ENCODE results near the gene BRWD1.

The BRWD1 gene

DNA sequence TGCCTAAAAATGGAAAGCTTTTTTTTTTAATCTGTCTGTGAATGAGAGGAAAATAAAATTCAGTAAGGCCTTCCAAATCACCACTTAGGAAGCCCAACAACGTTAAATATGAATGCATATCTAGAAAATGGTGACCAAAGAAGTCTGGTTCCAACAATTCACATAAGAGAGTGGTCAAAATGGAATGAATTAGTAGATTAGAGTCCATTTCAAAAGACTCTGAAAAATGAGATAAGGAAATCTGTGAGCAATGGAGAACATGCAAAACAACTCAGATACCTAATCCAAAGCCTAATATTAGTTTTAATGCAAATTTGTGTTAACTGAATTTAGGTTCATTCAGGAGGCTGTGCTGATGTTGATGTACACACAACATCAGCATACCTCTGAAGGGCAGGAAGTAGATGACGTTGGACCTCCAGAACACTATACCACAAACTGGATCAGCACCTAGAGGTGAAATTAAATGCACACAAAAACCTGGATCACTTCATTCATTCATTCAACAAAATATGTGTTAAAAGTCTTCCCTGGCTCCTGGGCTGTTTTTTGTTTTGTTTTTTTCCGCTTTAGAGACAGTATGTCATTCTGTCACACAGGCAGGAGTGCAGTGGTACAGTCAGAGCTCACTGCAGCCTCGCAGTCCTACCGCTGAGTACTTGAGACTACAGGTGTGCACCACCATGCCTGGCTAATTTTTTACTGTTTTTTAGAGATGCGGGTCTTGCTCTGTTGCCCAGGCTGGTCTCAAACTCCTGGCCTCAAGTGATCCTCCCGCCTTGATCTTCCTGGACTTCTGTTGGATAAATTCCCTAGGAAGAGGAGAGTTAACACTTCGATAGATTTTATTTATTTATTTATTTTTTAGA lies 4.9 kb upstream of the BRWD1 start:
- TF ChIP-seq ZNF384 (IDR thresholded peaks at IDR 0.05) (no peak), FOXK2 (IDR thresholded peaks at IDR 0.05) (no peak), HDGF (IDR thresholded peaks at IDR 0.05; ENCODE audit: borderline replicate concordance) (no peak), BHLHE40 (IDR thresholded peaks at IDR 0.05; ENCODE audit: borderline replicate concordance) (no peak), CTBP1 (IDR thresholded peaks at IDR 0.05; ENCODE audit: borderline replicate concordance) (no peak), ARNT (IDR thresholded peaks at IDR 0.05) (no peak)
- CTCF ChIA-PET = no interaction called here
- no peak for DNase-seq (ENCODE audit: extremely low spot score)
- POLR2A ChIA-PET = interaction anchor here (1.2 to 1.7 kb wide), 3 partner anchors 30 to 62 kb away, joined by 4 to 6 read pairs (median 5); a partner anchor contains a TSS

DNA sequence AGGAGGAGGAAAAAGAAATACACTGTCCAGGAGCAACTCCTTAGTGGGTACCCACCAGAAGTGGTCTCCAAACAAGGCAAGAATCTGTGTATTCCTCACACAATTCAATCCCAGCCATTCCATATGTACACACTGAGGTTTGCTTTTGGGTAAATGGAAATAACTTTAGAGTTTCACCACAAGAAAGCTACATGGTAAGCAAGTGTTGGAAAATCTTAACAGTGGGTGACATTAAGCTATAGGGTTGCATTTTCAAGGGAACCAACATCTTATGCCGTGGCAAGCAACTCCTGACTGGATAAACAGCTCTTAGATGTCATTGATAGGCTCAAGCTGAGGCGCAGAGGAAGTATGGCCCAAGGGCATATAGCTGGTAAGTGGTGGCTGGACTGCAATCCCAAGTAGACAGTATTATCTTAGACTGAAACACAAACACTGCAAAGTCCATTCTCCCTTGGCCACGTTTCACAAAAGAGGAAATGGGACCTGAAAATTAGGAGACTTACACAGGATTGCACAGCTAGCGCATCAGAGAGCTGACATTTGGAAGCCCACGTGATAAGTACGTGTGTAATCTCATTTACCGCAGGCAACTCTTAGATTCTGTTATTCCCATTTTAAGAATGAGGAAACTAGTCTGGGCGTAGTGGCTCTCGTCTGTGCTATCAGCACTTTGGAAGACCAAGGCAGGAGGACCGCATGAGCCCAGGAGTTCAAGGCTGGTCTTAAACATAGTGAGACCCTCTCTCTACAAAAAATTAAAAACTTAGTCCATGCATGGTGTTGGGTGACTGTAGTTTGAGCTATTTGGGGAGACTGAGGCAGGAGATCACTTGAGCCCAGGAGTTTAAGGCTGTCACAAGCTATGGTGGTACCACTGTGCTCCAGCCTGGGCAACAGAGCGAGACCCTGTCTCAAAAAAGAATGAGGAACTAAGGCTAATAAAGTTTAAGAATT lies 4.0 kb upstream of the BRWD1 start:
- DNase-seq (ENCODE audit: extremely low spot score) = no peak
- TF ChIP-seq ARNT (IDR thresholded peaks at IDR 0.05) = no peak
- TF ChIP-seq FOXA1 (IDR thresholded peaks at IDR 0.05) = no peak
- TF ChIP-seq FOXM1 (IDR thresholded peaks at IDR 0.05; ENCODE audit: borderline replicate concordance) = no peak
- no peak for TF ChIP-seq BHLHE40 (IDR thresholded peaks at IDR 0.05; ENCODE audit: borderline replicate concordance)
- TF ChIP-seq NFRKB (IDR thresholded peaks at IDR 0.05) = no peak
- no peak for TF ChIP-seq CTBP1 (IDR thresholded peaks at IDR 0.05; ENCODE audit: borderline replicate concordance)
- no peak for TF ChIP-seq L3MBTL2 (conservative IDR thresholded peaks at IDR 0.05)
- TF ChIP-seq ELF4 (IDR thresholded peaks at IDR 0.05) = no peak
- TF ChIP-seq ZNF384 (IDR thresholded peaks at IDR 0.05) = no peak
- TF ChIP-seq HDGF (IDR thresholded peaks at IDR 0.05; ENCODE audit: borderline replicate concordance) = no peak
- TF ChIP-seq, protein P1, sequence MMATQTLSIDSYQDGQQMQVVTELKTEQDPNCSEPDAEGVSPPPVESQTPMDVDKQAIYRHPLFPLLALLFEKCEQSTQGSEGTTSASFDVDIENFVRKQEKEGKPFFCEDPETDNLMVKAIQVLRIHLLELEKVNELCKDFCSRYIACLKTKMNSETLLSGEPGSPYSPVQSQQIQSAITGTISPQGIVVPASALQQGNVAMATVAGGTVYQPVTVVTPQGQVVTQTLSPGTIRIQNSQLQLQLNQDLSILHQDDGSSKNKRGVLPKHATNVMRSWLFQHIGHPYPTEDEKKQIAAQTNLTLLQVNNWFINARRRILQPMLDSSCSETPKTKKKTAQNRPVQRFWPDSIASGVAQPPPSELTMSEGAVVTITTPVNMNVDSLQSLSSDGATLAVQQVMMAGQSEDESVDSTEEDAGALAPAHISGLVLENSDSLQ (IDR thresholded peaks at IDR 0.05) = no peak
- no peak for TF ChIP-seq SUZ12 (IDR thresholded peaks at IDR 0.05)
- TF ChIP-seq LEF1 (IDR thresholded peaks at IDR 0.05; ENCODE audit: borderline replicate concordance) = no peak
- ChIA-PET CTCF (no interaction called here), POLR2A (interaction anchor here (1.2 to 1.7 kb wide), 3 partner anchors 30 to 63 kb away, joined by 4 to 6 read pairs (median 5); a partner anchor contains a TSS)

DNA sequence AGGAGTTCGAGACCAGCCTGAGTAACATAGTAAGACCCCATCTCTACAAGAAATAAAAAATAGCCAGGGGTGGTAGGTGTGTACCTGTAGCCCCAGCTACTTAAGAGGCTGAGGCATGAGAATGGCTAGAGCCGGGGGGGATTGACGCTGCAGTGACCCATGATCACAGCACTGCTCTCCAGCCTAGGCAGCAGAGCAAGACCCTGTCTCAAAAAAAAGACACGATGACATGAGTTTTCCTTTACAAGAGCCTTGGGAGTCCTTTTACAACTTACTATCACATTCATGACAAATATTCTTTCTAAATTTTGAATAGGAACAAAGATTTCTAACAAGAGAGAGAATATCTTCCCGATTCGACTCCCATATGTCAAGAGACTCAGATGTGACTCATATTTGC lies 3.3 kb upstream of the BRWD1 start:
- no peak for DNase-seq (ENCODE audit: extremely low spot score)
- TF ChIP-seq LEF1 (IDR thresholded peaks at IDR 0.05; ENCODE audit: borderline replicate concordance) = no peak
- TF ChIP-seq BHLHE40 (IDR thresholded peaks at IDR 0.05; ENCODE audit: borderline replicate concordance) = no peak
- no peak for TF ChIP-seq NFRKB (IDR thresholded peaks at IDR 0.05)
- TF ChIP-seq SP1 (IDR thresholded peaks at IDR 0.05) = no peak
- TF ChIP-seq ZNF384 (IDR thresholded peaks at IDR 0.05) = no peak
- TF ChIP-seq L3MBTL2 (conservative IDR thresholded peaks at IDR 0.05) = no peak
- TF ChIP-seq HDGF (IDR thresholded peaks at IDR 0.05; ENCODE audit: borderline replicate concordance) = no peak
- no peak for TF ChIP-seq CTBP1 (IDR thresholded peaks at IDR 0.05; ENCODE audit: borderline replicate concordance)
- TF ChIP-seq SUZ12 (IDR thresholded peaks at IDR 0.05) = no peak
- no peak for TF ChIP-seq FOXK2 (IDR thresholded peaks at IDR 0.05)
- TF ChIP-seq FOXM1 (IDR thresholded peaks at IDR 0.05; ENCODE audit: borderline replicate concordance) = no peak
- ChIA-PET CTCF (no interaction called here), POLR2A (interaction anchor here (1.2 to 1.7 kb wide), 3 partner anchors 31 to 64 kb away, joined by 4 to 6 read pairs (median 5); a partner anchor contains a TSS)

DNA sequence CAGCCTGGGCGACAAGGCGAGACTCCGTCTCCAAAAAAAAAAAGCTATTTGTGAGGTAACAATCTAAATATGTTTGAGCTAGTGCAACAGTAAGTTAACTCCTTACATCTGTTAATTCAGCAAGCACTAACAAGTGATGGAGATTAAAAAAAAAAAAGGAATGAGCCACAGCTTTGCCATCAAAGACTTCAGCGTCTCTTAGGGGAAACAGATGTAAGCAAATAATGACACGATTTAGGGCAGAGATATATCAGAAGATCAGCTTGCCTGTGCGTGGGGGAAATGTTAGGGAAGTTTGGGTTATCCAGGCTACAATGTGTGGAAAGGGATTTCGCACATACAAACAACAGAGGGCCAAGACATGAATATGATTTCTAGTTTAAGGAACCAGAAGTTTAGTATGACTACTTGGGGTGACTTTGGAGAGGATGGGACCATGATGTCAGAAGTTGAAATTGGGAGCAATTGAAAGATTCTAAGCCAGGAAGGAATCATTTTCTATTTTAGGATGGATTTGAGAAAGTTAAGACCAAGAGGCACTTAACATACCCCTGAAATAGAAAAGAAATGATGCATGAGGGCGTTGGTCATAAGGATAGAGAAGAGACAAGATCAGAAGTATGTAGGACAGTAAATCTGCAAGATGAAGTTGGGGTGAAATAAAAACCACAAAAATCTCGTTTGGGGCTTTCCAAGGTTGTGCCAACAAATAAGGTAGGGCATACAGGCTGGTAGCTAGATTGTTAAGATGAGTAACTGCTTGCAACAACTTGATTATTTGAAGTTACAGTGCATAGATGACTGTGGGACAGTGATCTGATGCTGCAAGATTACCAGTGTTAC lies 2.4 kb upstream of the BRWD1 start:
- ChIA-PET CTCF (interaction anchor here (0.7 kb wide), 1 partner anchor 59 kb away, joined by 4 read pairs; no protein-coding TSS in a partner anchor), POLR2A (interaction anchor here (1.0 to 4.3 kb wide), 3 partner anchors 33 to 129 kb away, joined by 4 to 37 read pairs (median 23); partner anchors contain the start of gene HMGN1)
- DNase-seq (ENCODE audit: extremely low spot score) = no peak
- no peak for TF ChIP-seq SUZ12 (IDR thresholded peaks at IDR 0.05)
- no peak for TF ChIP-seq LEF1 (IDR thresholded peaks at IDR 0.05; ENCODE audit: borderline replicate concordance)
- TF ChIP-seq NFRKB (IDR thresholded peaks at IDR 0.05) = no peak
- TF ChIP-seq ZNF384 (IDR thresholded peaks at IDR 0.05) = no peak
- TF ChIP-seq L3MBTL2 (conservative IDR thresholded peaks at IDR 0.05) = no peak
- no peak for TF ChIP-seq ELF4 (IDR thresholded peaks at IDR 0.05)
- TF ChIP-seq SP1 (IDR thresholded peaks at IDR 0.05) = no peak
- TF ChIP-seq, protein P1 (IDR thresholded peaks at IDR 0.05) = no peak

DNA sequence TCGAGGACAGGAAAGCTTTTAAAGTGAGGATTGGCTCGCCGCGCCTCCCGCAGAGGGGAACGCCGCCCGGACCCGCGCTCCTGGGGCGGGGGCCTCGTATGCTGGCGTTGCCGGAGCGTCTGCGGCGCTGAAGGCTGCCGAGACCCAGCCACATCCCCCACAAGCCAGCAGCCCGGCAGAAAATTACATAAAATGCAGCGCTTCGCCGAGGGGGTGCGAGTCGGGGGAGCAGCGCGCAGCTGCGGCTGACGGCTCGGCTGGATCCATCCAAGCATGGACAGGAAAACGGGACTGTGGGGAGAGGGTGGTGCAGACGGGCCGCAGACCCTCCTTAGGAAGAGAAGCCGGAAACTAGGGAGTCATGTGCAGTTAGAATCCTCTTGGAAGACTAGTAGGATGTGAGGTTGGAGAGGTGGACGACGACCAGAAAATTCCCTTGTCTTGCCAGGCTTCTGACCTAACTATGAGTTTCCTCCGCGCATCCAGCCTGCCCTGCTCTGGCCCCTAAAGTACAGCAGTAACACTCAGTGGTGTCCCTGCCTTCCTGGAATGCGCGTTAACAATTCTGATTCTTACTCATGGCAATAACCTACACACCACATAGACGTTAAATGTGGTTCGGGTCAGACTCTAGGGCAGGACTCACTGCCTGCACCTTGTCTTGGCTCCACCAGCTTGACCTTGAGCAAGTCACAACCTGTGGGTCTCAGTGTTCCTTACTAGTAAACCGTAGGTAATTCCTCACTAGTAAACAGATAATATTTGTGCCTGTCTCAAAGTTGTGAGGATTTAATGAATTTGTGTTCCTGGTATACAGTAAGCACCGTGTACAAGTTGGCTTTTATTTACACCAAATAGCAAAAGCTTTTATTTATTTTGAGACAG lies 953 bp upstream of the BRWD1 start:
- ChIA-PET CTCF (no interaction called here), POLR2A (interaction anchor here (0.6 to 4.3 kb wide), 7 partner anchors 12 to 130 kb away, joined by 3 to 37 read pairs (median 4); partner anchors contain the start of gene HMGN1)
- peak; percentile 53 for DNase-seq (ENCODE audit: extremely low spot score)
- no peak for TF ChIP-seq FOXM1 (IDR thresholded peaks at IDR 0.05; ENCODE audit: borderline replicate concordance)
- TF ChIP-seq, protein P1 (IDR thresholded peaks at IDR 0.05) = no peak
- no peak for TF ChIP-seq TARDBP (IDR thresholded peaks at IDR 0.05)
- no peak for TF ChIP-seq FOXA1 (IDR thresholded peaks at IDR 0.05)
- TF ChIP-seq FOXK2 (IDR thresholded peaks at IDR 0.05) = no peak
- TF ChIP-seq L3MBTL2 (conservative IDR thresholded peaks at IDR 0.05) = no peak
- TF ChIP-seq BHLHE40 (IDR thresholded peaks at IDR 0.05; ENCODE audit: borderline replicate concordance) = no peak
- no peak for TF ChIP-seq HDGF (IDR thresholded peaks at IDR 0.05; ENCODE audit: borderline replicate concordance)
- no peak for TF ChIP-seq SP1 (IDR thresholded peaks at IDR 0.05)
- no peak for TF ChIP-seq SUZ12 (IDR thresholded peaks at IDR 0.05)
- TF ChIP-seq ARNT (IDR thresholded peaks at IDR 0.05) = no peak
- no peak for TF ChIP-seq CTBP1 (IDR thresholded peaks at IDR 0.05; ENCODE audit: borderline replicate concordance)
- TF ChIP-seq LEF1 (IDR thresholded peaks at IDR 0.05; ENCODE audit: borderline replicate concordance) = no peak
- no peak for TF ChIP-seq ZNF384 (IDR thresholded peaks at IDR 0.05)
- TF ChIP-seq NFRKB (IDR thresholded peaks at IDR 0.05) = no peak
- no peak for TF ChIP-seq ELF4 (IDR thresholded peaks at IDR 0.05)

Measured in HEK293T (cell line).